NCI-H345 treated with DMSO at 0.1 percent for 48 hours (cell line): ENCODE data around the gene KRTAP10-8.
A peak's percentile ranks its signal among the peaks of the same experiment; 100 is the strongest.
"Not testable (repeated sequence)": the region's sequence is repeated elsewhere in the genome, so short reads cannot be mapped to it uniquely, and the experiment has no call there.

Source experiments
- DNase-seq: peaks from one replicate; lab custom pipeline; 2025; ENCODE audit not compliant: unreplicated experiment; lab: John Stamatoyannopoulos, UW

The KRTAP10-8 gene

GRCh38 chr21:44598061-44598460, 13.8 kb upstream of the KRTAP10-8 start:
- no peak for DNase-seq

DNA sequence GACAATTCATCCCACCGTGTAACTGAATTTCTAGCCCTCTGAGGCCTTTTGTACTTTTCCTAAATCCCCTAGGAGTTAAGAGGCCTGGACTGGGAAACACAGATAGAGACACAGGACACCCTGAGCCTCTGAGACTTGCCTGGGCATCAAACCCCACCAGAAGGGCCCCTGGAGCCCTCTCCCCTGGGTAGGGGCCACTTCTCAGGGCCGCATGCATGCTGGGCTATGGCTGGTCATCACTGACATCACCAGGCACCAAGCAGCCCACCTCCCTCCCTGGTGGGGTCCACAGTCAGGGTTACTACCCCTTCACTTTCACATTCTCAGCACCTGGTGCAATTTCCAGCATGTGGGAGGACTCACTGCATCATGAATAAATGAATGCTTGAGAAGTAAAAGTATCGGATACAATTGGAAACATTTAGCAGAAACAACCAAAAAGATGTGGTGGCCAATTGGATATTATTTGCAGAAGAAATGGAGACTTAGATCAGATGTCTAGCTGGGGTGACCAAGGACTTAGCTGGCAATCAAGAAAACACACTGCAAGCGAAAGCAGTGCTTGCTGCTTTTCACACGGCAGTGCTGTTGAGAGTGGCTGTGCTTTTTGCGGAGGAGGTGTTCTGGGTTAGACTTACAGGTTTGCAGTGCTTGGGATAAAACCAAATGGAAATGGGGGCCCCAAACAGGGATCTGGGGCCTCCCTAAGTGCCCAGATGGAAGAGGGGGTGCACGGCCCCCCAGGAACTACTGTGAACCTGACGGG, 12.4 kb upstream of the KRTAP10-8 start:
- no peak for DNase-seq

- not testable (repeated sequence) for DNase-seq
These were observed 11.5 kb upstream of the KRTAP10-8 start, which contains the start of gene KRTAP10-7 for GRCh38 chr21:44600118-44600978. KRTAP10-7 (plus strand) TSS chr21:44600597; CDS start chr21:44600622, 25 bp downstream.

GRCh38 chr21:44601091-44601490, 10.8 kb upstream of the KRTAP10-8 start:
- DNase-seq: not testable (repeated sequence)

DNA sequence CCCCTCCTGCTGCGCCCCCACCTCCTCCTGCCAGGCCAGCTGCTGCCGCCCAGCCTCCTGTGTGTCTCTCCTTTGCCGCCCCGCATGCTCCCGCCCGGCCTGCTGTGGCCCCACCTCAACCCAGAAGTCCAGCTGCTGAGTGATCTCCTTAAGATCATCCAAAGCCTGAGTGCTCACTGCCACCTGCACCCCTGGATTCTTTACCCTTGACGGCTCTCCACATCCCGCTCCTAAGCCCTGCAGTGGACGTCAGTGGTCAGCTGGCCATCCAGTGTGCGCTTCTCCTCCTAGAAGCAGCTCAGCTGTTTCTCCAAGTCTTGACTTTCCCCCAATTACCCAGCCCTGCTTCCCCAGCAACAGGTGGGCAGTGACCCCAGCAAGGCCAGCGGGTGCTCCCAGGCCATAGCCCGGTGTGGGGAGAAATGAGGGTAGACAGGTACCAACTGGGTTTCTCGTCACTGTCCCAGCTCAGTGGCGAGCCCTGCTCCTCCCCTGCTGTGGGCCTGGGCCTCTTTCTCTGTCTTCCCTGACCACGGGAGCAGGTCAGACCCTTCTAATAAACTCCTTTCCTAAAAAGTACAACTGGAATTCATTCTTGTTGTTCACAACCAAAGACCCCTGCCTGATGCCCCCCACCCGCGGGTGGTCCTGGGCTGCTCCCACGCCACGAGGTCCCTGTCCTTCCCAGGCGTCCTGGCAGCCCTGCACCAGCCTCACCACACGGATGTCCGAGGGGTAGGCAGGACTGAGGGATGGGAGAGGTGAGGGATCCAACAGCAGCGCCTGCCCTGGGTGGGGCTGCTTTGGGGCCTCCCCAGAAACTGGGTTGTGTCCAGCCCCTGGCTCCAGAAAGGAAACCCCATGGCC, 10.1 kb upstream of the KRTAP10-8 start:
- no peak for DNase-seq

DNA sequence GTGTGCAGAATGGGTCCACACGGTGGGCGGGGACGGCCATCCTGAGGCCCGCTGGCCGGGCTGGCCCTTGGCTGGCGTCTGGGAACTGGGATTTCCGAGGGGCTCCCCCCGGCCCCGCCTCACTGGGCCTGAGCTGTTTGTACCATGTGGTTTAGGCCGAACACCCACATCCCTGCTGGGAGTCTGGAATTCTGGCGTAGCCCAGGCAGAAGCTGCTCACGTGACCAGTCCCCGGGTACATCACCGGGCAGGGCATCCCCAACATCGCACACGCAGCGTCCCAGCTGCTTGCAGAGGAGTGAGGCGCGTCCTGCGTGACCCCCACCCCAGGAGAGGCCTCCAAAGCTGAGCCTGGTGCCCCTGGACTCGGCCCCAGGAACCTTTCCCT, 9.4 kb upstream of the KRTAP10-8 start:
- no peak for DNase-seq

DNA sequence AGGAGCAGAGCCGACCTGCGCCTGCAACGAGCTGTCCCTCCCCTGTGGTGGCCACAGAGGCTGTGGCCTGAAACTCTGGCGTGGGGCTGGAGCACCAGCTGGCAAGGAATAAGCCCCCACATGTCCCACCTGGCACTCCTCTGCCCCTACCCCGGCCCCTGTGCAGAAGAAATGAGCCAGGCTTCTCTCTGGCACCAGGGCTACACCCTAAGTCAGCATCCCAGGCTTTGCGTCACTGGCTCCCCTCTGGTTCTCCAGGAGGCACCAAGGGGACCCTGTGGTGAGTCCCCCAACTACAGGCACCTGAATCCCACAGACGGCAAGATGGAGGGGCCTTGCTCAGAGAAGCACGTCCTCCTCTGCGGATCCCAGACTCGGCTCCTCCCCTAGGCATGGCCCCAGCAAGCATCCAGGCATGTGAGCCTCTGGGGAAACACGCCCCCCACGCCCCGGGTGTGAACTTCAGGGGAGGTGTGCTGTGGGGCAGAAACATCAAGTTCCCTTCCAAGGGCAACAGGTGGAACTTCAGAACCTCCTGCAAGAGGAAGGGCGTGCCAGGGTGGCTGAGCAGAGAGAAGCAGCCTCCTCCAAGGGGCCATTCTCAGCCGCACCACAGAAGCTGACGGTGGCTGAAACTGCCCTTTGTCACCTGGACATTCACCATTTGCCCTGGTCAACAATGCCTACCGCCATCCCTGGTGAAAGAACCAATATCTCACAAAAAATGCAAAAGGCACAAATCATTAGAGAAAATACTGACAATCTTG, 8.6 kb upstream of the KRTAP10-8 start:
- DNase-seq: no peak

DNA sequence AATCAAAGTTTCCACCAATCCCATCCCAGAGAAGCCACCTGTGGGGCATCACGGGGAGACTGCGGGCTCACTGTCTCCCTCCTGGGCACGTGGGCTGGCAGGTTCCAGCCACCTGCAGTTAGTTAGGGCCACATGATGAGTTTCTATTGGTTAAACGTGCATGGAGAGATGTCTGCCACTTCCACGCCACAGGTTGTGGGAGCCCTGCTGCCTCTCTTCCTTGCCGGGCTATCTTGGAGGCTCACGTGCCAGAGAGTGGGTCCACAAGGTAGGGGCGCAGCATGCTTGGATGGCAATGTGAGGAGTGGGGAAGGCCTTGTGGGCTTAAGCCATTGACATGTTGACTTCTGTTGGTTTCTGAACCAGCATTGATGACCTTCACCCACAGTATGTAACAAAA, 8.0 kb upstream of the KRTAP10-8 start:
- DNase-seq: no peak

GRCh38 chr21:44606495-44606894, 5.4 kb upstream of the KRTAP10-8 start:
- DNase-seq: no peak

DNA sequence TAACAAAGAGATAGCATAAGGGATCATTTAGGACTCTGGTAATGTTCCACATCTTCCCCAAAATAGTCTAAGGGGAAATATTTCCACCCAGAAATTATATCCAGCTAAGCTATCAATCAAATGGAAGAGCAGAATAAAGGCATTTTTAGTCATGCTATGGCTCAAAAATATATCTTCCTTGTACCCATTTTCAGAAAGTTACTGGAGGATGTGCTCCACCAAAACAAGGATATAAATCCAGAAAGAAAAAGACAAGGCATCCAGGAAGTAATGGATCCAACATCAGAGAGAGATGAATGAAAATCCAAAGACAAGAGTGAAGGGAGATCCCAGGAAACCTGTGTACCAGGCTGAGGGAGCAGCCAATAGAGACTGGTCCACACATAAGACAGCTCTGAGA, 2.7 kb upstream of the KRTAP10-8 start:
- no peak for DNase-seq

GRCh38 chr21:44610157-44610843, 1.6 kb upstream of the KRTAP10-8 start:
- not testable (repeated sequence) for DNase-seq

GRCh38 chr21:44611551-44611950, 328 bp upstream of the KRTAP10-8 start:
- no peak for DNase-seq

DNA sequence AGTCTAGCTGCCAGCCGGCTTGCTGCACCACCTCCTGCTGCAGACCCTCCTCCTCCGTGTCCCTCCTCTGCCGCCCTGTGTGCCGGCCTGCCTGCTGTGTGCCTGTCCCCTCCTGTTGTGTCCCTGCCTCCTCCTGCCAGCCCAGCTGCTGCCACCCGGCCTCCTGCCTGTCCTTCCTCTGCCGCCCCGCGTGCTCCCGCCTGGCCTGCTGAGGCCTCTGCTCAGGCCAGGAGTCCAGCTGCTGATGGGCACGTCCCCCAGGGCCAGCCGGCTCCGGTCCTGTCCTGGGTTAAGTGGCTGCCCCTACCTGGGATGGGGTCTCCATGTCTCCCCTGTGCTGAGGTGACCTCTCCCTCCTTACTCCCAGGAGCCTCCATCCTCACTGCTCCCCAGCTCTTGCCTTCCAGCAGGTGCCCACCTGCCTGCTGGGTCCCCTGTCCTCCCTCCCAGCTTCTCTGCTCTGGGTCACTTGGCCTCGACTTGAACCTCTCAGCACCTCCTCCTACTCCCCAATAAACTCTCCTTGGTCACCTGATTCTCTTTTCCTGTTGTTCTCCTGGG, 870 bp downstream of the KRTAP10-8 start:
- DNase-seq: no peak

GRCh38 chr21:44613386-44614155, 1.7 kb downstream of the KRTAP10-8 start:
- no peak for DNase-seq

DNA sequence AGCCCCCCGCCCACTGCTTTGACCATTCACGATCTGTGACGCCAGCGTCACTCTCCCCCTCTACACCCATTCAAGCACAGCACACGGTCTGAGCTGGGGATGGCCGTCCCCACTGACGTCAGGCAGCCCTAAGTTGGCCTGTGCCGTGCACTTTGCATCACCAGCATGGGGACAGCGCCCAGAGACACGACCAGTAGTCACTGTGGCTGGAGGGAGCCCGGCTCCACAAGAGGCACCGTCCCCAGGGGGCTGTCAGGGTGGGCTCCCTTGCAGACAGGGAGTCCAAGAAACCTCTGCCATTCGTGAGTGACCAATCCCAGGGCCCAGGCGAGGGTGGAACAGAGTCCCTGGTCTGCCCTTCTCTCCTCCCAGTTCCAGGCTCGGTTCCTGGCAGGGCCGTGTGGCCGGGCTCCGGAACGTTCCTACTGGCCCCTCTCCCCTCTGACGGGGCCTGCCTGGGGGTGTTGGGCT, 2.3 kb downstream of the KRTAP10-8 start:
- DNase-seq: no peak

DNA sequence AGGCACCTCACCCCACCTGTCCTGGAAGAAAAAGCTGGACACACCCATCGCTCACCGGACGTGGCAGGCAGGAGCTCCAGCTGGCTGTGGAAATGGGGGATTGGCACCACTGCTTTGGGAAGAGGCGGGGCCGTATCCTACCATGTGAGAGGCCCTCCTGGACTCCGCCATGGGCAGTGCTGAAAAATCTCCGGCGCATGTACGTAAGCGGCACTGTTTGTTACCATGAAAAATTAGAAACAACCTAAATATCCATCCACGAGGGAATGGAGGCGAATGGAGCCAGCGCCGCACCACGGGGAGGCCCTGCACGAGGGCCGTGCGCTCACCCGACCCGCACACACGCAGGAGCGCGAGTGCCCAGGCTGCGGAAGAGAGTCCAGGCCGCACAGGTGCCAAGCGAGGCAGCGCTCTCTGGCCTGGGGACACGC, 3.1 kb downstream of the KRTAP10-8 start:
- DNase-seq: no peak

DNA sequence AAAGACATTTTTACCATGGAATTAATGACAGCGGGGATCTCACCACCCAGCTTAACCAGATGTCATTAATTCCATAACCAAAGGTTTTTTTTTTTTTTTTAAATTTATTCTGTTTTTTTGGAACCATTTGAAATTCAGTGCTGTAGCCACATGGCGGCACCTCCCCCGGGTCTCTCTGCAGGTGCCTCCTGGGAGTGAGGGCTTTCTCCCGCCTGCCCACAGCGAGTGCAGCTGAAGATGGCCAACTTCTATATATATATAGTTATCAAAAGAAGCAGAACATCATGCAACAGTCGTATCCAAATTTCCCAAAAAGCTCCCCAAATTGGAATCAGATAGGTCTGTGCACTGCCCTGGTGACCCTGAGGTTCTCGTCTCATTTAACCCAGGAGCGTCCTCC, 3.6 kb downstream of the KRTAP10-8 start:
- no peak for DNase-seq

DNA sequence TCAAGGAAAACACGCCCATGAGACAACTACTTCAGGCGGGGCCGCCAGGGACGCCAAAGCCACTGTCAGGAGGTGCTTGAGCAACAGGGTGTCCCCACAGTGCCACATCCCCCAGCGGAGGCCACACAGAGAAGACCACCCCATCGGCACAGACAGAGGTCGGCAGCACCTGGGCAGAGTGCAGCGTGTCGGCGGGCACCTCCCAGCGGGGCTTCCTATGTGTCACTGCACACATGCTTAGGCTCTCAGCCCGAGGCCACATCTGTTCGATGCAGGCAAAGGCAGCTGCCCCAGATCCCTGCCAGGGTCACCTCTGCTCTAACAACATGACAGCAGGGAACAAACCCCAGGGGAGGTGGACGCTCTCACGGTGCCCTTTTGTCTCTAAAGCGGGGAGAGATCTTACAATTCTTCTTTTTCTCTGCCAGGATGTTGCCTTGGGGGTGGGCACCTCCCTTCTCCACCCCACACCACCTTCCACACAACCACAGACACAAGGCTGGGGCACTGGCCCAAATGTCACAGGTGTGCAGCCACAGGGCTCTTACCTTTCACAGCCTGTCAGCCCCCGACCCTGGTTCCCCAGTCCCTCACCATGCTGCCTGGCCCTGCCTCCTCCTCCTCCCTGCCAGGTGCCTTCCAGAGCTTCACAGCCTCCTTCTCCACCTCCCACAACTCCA, 4.2 kb downstream of the KRTAP10-8 start:
- peak; percentile 58 for DNase-seq
